ENCODE measurements around the gene RTN4RL1. TPM values are rescaled to one million over a fixed set of nuclear protein-coding genes. Genes with fewer than 3 reads are reported as not detected.
A peak's percentile ranks its signal among the peaks of the same experiment; 100 is the strongest.

The RTN4RL1 gene
- total and polyA plus RNA-seq, 7 donors, result under 0.01 to 0.71 (median 0.48) TPM; not detected in 1

DNA sequence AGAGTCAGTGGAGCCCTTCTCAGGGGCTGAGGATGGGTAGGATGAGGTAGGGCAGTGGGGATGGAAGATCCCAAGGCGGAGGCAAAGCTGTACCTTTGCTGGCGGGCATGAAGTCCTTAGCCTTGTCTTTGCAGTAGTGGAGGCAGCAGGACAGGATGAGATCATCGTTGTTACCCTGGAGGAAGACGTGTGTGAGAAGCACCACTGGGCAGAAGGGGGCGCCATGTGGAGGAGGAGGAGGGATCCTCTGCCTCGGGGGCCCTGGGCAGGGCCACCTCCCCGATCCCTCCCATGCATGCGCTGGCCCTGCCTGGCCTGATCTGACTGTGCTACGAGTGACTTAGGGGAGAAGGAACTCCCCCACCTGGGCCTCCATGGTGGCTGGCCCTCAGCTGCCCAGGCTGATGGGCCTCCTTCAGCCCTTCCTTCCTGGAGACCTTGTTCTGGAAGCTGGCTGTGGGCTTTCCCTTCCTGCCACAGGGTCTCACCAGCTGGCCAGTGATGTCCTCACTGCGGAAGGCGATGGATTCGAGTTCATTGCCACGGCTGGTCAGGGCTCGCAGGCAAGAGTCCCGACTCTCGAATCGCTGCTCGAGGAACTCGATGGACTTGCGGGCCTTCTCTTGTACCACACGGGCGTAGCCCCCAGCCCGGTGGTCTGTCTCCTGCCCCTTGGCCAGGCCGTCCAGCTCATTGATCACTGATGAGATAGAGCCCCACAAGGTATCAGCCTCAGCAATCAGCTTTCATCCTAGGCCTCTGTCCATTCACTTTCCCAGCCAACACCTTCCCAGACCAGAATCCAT is 40.0 kb upstream of the RTN4RL1 start:
- 81 to 82% methylated on average over 24 of the region's 24 CpGs for WGBS, 2 donors
- DNase-seq, result no peak
- Histone ChIP-seq H3K9me3 (no peaks in the 10 kb centered on the region), H3K4me1 (peaks cover 0 to 85% (median 83%) of the 10 kb centered on the region in 4 donors), H3K4me3 (no peak overlapping the region), H3K36me3 (peaks cover 0 to 52% (median 2%) of the 10 kb centered on the region in 4 donors), H3K27me3 (no peaks in the 10 kb centered on the region), H3K27ac (peak overlapping the region; percentile 88 to 92 (median 91))
- TF ChIP-seq EP300 (IDR thresholded peaks at IDR 0.05), result no peak
- intact Hi-C loops (cut with DNase I), result no loop called here

DNA sequence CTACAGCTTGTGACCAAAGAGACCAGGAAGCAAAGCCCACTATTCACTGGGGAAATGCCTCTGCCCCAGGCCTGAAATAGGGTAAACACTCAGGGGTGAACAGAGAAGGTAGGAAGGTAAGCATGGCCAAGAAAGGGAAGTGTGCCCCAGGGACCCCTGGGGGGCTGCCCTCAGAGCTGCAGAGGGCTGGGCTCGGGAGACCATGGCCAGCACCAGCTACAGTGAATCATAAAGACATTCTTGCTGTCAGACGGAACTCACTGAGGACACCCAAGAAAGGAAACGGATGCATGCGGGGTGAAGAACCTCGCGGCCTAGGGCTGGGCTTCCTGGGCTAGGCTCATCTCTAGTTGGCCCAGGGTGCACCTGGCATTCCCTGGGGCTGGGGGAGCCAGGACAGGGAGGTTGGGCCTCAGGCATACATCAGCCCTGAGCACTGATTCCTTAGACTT is 39.4 kb upstream of the RTN4RL1 start:
- Histone ChIP-seq H3K4me1 (peaks cover 0 to 91% (median 89%) of the 10 kb centered on the region in 4 donors), H3K27ac (peak overlapping the region; percentile 88 to 92 (median 91)), H3K9me3 (no peaks in the 10 kb centered on the region), H3K27me3 (no peaks in the 10 kb centered on the region), H3K4me3 (no peak overlapping the region), H3K36me3 (peaks cover 0 to 52% (median 2%) of the 10 kb centered on the region in 4 donors)
- 56 to 81% methylated on average over 6 of the region's 6 CpGs for WGBS, 2 donors
- intact Hi-C loops (cut with DNase I), result no loop called here
- DNase-seq, result no peak
- TF ChIP-seq POLR2A (IDR thresholded peaks at IDR 0.05) (no peak), POLR2AphosphoS5 (IDR thresholded peaks at IDR 0.05) (peak in 1 of 4 donors; percentile 4)
- TF ChIP-seq, protein P1, sequence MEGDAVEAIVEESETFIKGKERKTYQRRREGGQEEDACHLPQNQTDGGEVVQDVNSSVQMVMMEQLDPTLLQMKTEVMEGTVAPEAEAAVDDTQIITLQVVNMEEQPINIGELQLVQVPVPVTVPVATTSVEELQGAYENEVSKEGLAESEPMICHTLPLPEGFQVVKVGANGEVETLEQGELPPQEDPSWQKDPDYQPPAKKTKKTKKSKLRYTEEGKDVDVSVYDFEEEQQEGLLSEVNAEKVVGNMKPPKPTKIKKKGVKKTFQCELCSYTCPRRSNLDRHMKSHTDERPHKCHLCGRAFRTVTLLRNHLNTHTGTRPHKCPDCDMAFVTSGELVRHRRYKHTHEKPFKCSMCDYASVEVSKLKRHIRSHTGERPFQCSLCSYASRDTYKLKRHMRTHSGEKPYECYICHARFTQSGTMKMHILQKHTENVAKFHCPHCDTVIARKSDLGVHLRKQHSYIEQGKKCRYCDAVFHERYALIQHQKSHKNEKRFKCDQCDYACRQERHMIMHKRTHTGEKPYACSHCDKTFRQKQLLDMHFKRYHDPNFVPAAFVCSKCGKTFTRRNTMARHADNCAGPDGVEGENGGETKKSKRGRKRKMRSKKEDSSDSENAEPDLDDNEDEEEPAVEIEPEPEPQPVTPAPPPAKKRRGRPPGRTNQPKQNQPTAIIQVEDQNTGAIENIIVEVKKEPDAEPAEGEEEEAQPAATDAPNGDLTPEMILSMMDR (IDR thresholded peaks at IDR 0.05), result no peak

DNA sequence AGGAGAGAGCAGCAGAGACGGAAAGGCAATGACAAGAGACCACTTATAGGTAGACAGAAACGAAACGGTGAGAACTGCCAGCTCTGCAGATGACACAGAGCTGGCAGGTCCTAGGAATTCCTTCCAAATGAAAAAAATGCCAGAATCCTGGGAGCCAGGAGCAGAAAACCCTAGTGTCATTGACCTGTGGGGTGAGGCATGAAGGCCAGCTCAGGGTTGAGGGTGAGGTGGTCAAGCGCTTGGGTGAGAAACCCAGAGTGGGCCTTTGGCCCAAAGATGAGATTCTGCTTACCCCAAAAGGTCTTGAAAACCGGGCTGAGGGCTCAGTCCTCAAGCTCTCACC is 39.0 kb upstream of the RTN4RL1 start:
- H3K4me3 ChIP-seq, result no peak overlapping the region
- no peaks in the 10 kb centered on the region for H3K27me3 ChIP-seq
- TF ChIP-seq, protein P1 (IDR thresholded peaks at IDR 0.05), result no peak
- TF ChIP-seq POLR2A (IDR thresholded peaks at IDR 0.05) (no peak), POLR2AphosphoS5 (IDR thresholded peaks at IDR 0.05) (no peak), EP300 (IDR thresholded peaks at IDR 0.05) (no peak)
- H3K36me3 ChIP-seq, result peaks cover 0 to 52% (median 2%) of the 10 kb centered on the region in 4 donors
- peak overlapping the region; percentile 88 to 92 (median 91) for H3K27ac ChIP-seq
- intact Hi-C loops (cut with DNase I), result no loop called here
- 60 to 73% methylated on average over 5 of the region's 5 CpGs for WGBS, 2 donors
- H3K9me3 ChIP-seq, result no peaks in the 10 kb centered on the region
- DNase-seq, result no peak
- H3K4me1 ChIP-seq, result peaks cover 0 to 96% (median 94%) of the 10 kb centered on the region in 4 donors

DNA sequence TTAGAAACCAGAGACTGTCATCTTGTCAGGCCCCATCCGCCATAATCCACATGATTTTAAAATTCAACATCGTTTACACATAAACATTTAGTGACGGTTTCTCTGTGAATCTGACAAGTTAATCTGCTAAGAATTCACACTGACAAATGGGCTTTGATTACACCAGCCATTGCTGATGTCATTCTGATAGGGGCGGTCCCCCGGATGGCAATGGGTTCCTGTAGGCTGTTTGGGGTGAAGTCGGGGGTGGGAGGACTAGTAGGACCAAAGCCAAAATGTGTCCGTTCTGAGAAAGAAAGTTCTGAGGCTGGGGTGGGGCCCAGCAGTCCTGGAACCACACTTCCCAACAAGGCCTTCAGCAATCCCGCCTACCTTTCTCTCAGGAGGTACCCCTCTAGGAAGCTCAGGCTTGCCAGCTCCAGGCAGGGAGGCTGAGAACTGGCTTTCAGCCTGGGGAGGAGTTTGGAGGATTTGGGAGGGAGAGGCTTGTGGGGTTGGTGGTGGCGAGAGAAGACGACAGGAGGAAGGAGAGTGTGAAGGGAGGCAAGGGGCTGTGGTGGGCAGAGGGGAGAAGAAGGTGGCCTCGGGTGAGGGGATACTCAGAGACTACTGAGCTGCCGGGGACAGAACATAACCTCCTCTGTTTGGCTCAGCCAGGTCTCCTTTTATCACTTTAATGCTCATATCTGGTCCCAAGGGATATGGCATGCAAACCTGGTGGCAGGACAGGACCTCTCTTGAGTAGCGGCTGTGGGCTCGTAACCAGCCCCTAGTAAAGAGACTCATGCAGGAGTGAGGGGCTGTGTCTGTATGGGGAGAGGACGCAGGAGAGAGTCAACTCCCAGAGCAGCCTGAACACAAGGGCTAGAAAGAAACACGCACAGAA is 38.4 kb upstream of the RTN4RL1 start:
- H3K27ac ChIP-seq, result peak overlapping the region; percentile 88 to 92 (median 91)
- peaks cover 0 to 6% (median 0%) of the 10 kb centered on the region in 3 donors for H3K27me3 ChIP-seq
- no peak overlapping the region for H3K4me3 ChIP-seq
- 72 to 83% methylated on average over 16 of the region's 16 CpGs for WGBS, 2 donors
- peak; percentile 82 for DNase-seq
- H3K36me3 ChIP-seq, result peaks cover 0 to 49% (median 2%) of the 10 kb centered on the region in 4 donors
- intact Hi-C loops (cut with DNase I), result no loop called here
- H3K9me3 ChIP-seq, result no peaks in the 10 kb centered on the region
- H3K4me1 ChIP-seq, result peaks cover 0 to 100% (median 94%) of the 10 kb centered on the region in 4 donors
- TF ChIP-seq EP300 (IDR thresholded peaks at IDR 0.05) (no peak), POLR2AphosphoS5 (IDR thresholded peaks at IDR 0.05) (peak in 3 of 4 donors; percentile 30 to 45 (median 32)), POLR2A (IDR thresholded peaks at IDR 0.05) (no peak)
- TF ChIP-seq, protein P1 (IDR thresholded peaks at IDR 0.05), result no peak
